Neuronal stem cell (in vitro differentiated cells): Measurements from ENCODE around the gene ST14.

Experiments
- DNase-seq: peaks from one replicate; pipeline ENCODE4 v3.0.0-alpha.2; 2013; ENCODE audit warnings: low spot score
- H2AFZ ChIP-seq: one replicate; pipeline ENCODE4 v1.6.1; 2013; ENCODE audit warnings: mild to moderate bottlenecking, low read length, inconsistent platforms
- H2AK5ac ChIP-seq: 2 replicates; pipeline ENCODE4 v1.6.1; 2013; ENCODE audit warnings: low read depth, mild to moderate bottlenecking, inconsistent platforms, low read length, moderate library complexity, mixed read lengths
- H2BK120ac ChIP-seq: 2 replicates; pipeline ENCODE4 v1.6.1; 2013; ENCODE audit warnings: low read depth, mild to moderate bottlenecking, inconsistent platforms, low read length, moderate library complexity, mixed read lengths
- H2BK12ac ChIP-seq: one replicate; pipeline ENCODE4 v1.6.1; 2013; ENCODE audit warnings: low read length, inconsistent platforms
- H2BK15ac ChIP-seq: 2 replicates; pipeline ENCODE4 v1.6.1; 2013; ENCODE audit warnings: mild to moderate bottlenecking, low read length, inconsistent platforms, mixed read lengths
- H2BK5ac ChIP-seq: one replicate; pipeline ENCODE4 v1.6.1; 2013; ENCODE audit warnings: inconsistent platforms, mild to moderate bottlenecking, low read length, moderate library complexity
- H3K14ac ChIP-seq: one replicate; pipeline ENCODE4 v1.6.1; 2013; ENCODE audit warnings: low read length, inconsistent platforms
- H3K18ac ChIP-seq: 2 replicates; pipeline ENCODE4 v1.6.1; 2013; ENCODE audit warnings: low read length, inconsistent platforms
- H3K23ac ChIP-seq: 2 replicates; pipeline ENCODE4 v1.6.1; 2013; ENCODE audit warnings: low read depth, mild to moderate bottlenecking, mixed read lengths, low read length, inconsistent platforms; ENCODE audit not compliant: poor library complexity
- H3K27ac ChIP-seq: replicated peaks from 3 replicates; pipeline ENCODE4 v1.5.1; 2013; ENCODE audit warnings: low read length, inconsistent platforms
- H3K27me3 ChIP-seq, 3 experiments: 2 replicates each; pipeline ENCODE4 v1.6.1; 2013; ENCODE audit warnings: low read length in 3 of 3, mild to moderate bottlenecking in 2 of 3, inconsistent platforms in 1 of 3, low read depth in 1 of 3, mixed read lengths in 1 of 3, moderate library complexity in 1 of 3; ENCODE audit not compliant: control insufficient read depth in 3 of 3, insufficient read depth in 3 of 3
- H3K36me3 ChIP-seq, 2 donors: replicated peaks in 1 of 2; 2 replicates each; pipeline ENCODE4 v1.6.1; 2013; ENCODE audit warnings: low read length in 2 of 2; ENCODE audit not compliant: control insufficient read depth in 2 of 2, insufficient read depth in 2 of 2
- H3K4ac ChIP-seq: 2 replicates; pipeline ENCODE4 v1.6.1; 2013; ENCODE audit warnings: inconsistent platforms, mild to moderate bottlenecking, low read length, moderate library complexity
- H3K4me1 ChIP-seq, 2 donors: 1 replicate in 1 of 2; 2 replicates in 1 of 2; pipeline ENCODE4 v1.6.1; 2013; ENCODE audit warnings: low read length in 2 of 2, low read depth in 1 of 2; ENCODE audit not compliant: control insufficient read depth in 2 of 2, insufficient read depth in 1 of 2
- H3K4me2 ChIP-seq: one replicate; pipeline ENCODE4 v1.6.1; 2013; ENCODE audit warnings: mild to moderate bottlenecking, low read length, inconsistent platforms; ENCODE audit not compliant: insufficient read depth, poor library complexity, severe bottlenecking
- H3K4me3 ChIP-seq, 2 donors: 2 replicates each; pipeline ENCODE4 v1.5.1; 2013; ENCODE audit warnings: low read length in 2 of 2, mild to moderate bottlenecking in 2 of 2, inconsistent platforms in 1 of 2, moderate library complexity in 1 of 2
- H3K79me1 ChIP-seq: one replicate; pipeline ENCODE4 v1.6.1; 2013; ENCODE audit warnings: low read depth, mild to moderate bottlenecking, inconsistent platforms, low read length, moderate library complexity
- H3K9ac ChIP-seq: one replicate; pipeline ENCODE4 v1.6.1; 2013; ENCODE audit warnings: mild to moderate bottlenecking, low read depth, low read length, inconsistent platforms; ENCODE audit not compliant: poor library complexity
- H3K9me3 ChIP-seq, 2 donors: replicated peaks in 1 of 2; 2 replicates each; pipeline versions ENCODE3 to v1.6.1; 2013; ENCODE audit warnings: low read length in 2 of 2, mild to moderate bottlenecking in 2 of 2, inconsistent platforms in 1 of 2, low read depth in 1 of 2, mixed read lengths in 1 of 2, moderate library complexity in 1 of 2; ENCODE audit not compliant: control insufficient read depth in 2 of 2, insufficient read depth in 1 of 2
- H4K8ac ChIP-seq: one replicate; pipeline ENCODE4 v1.6.1; 2013; ENCODE audit warnings: low read depth, mild to moderate bottlenecking, inconsistent platforms, low read length, moderate library complexity
- H4K91ac ChIP-seq: one replicate; pipeline ENCODE4 v1.6.1; 2013; ENCODE audit warnings: low read length, low read depth, mild to moderate bottlenecking, inconsistent platforms; ENCODE audit not compliant: poor library complexity
- WGBS, 2 donors: extraction: QIAGEN DNeasy Blood & Tissue Kit; methylation state at CpG; one replicate each; pipeline ENCODE4 v1.1.7; 2013; ENCODE audit warnings: missing lambda C conversion rate in 2 of 2, mixed read lengths in 1 of 2; ENCODE audit not compliant: insufficient read length in 2 of 2, insufficient replicate concordance in 1 of 2; ENCODE audit errors: extremely low coverage in 2 of 2; 5-methylcytosine and 5-hydroxymethylcytosine counted together

The ST14 gene

DNA sequence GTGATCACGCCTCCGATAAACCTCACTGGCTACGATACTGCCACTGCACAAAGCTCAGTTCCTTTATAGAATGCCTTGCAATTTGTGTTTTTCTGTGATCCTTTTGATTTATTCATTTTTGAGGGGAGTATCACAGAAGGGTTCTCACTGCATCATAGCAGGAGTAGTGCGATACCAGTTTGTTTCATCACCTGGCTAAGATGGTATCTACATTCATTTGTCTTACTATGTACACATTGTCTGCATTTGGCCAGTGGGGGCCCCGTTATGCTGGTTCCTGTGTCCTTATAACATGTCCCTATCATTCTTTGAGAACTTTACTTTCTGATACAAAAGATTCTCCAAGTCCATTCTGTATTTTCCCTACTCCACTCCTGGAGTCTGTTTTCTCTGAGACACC, 45.3 kb upstream of the ST14 start:
- Histone ChIP-seq H3K4me2 (no peak overlapping the region), H3K23ac (no peak overlapping the region)
- WGBS, 2 donors, result no CpG with 5 or more reads among the region's 5 CpGs

DNA sequence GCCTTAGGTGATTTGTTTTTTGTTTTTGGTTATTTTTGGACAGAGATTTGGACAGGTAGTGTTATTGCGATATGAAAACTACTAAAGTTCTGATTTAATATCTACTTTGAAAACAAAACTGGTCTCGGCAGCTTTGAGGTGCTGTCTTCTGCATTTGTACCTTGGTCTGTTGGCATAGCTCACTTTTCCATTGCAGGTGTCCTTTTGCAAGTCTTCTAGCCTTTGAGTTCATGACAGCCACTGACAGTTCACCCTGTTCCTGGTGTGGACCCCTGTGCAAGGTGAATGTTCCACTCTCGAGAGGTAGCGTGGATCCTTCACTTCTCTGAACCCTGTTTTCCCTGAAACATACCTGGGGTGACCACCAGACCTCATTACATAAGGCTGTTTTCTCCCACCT, 44.9 kb upstream of the ST14 start:
- Histone ChIP-seq H3K14ac (no peak overlapping the region), H2BK12ac (no peak overlapping the region), H3K9me3 (no peaks in the 10 kb centered on the region), H2AK5ac (no peak overlapping the region), H3K79me1 (peaks cover 11% of the 10 kb centered on the region), H4K8ac (no peak overlapping the region), H3K4me1 (no peaks in the 10 kb centered on the region), H2BK15ac (no peak overlapping the region), H4K91ac (no peak overlapping the region), H3K36me3 (peaks cover 26 to 96% of the 10 kb centered on the region in 2 donors), H3K18ac (no peak overlapping the region), H3K4me2 (no peak overlapping the region), H2BK5ac (no peak overlapping the region), H3K4me3 (no peak overlapping the region), H2AFZ (no peak overlapping the region), H3K9ac (no peak overlapping the region), H3K27me3 (no peaks in the 10 kb centered on the region), H3K23ac (no peak overlapping the region), H2BK120ac (no peak overlapping the region), H3K4ac (no peak overlapping the region), H3K27ac (no peak overlapping the region)
- WGBS, 2 donors, result 100% methylated on average over 1 of the region's 4 CpGs; no CpG with 5 or more reads in 1 of the 2 donors
- no peak for DNase-seq

More for the DNA sequence above, 45.3 kb upstream of the ST14 start:
- H3K14ac ChIP-seq, result no peak overlapping the region
- no peak overlapping the region for H2AFZ ChIP-seq
- H3K4ac ChIP-seq, result no peak overlapping the region
- no peak overlapping the region for H2AK5ac ChIP-seq
- H2BK12ac ChIP-seq, result no peak overlapping the region
- H3K4me3 ChIP-seq, result no peak overlapping the region
- H4K91ac ChIP-seq, result no peak overlapping the region
- no peak overlapping the region for H3K9ac ChIP-seq
- no peaks in the 10 kb centered on the region for H3K4me1 ChIP-seq
- H2BK120ac ChIP-seq, result no peak overlapping the region
- no peak overlapping the region for H2BK15ac ChIP-seq
- H3K9me3 ChIP-seq, result no peaks in the 10 kb centered on the region
- H3K79me1 ChIP-seq, result peaks cover 11% of the 10 kb centered on the region
- H2BK5ac ChIP-seq, result no peak overlapping the region
- peaks cover 27 to 96% of the 10 kb centered on the region in 2 donors for H3K36me3 ChIP-seq
- no peak overlapping the region for H3K18ac ChIP-seq
- no peak overlapping the region for H3K27ac ChIP-seq
- no peak overlapping the region for H4K8ac ChIP-seq
- no peak for DNase-seq
- no peaks in the 10 kb centered on the region for H3K27me3 ChIP-seq

DNA sequence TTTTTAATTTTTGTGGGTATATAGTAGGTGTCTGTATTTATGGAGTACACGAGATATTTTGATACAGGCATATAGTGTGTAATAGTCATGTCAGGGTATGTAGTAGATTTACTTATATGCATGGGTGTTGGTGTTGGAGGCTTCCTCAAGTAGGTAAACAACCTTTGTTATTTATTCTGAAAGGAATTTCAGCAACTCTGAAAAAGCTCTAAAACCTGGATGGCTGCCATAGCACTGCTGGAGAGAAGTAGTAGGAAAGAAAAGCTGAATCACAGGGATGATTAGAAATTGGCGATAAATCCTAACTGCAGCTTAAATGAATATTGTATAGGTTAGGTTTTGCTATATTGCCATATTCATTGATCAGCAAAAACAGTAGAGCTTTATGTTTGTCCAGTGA, 44.4 kb upstream of the ST14 start:
- Histone ChIP-seq H3K27ac (no peak overlapping the region), H3K23ac (no peak overlapping the region), H3K4me2 (no peak overlapping the region), H3K4ac (no peak overlapping the region), H2BK15ac (no peak overlapping the region), H3K9me3 (no peaks in the 10 kb centered on the region), H3K36me3 (peaks cover 25 to 96% of the 10 kb centered on the region in 2 donors), H3K14ac (no peak overlapping the region), H3K9ac (no peak overlapping the region), H3K4me1 (no peaks in the 10 kb centered on the region), H2AFZ (no peak overlapping the region), H3K27me3 (no peaks in the 10 kb centered on the region), H4K8ac (no peak overlapping the region), H2BK12ac (no peak overlapping the region), H2AK5ac (no peak overlapping the region), H3K4me3 (no peak overlapping the region), H2BK120ac (no peak overlapping the region), H3K18ac (no peak overlapping the region), H3K79me1 (peaks cover 11% of the 10 kb centered on the region), H2BK5ac (no peak overlapping the region), H4K91ac (no peak overlapping the region)
- DNase-seq, result no peak
- WGBS, 2 donors, result no CpG with 5 or more reads among the region's 2 CpGs

DNA sequence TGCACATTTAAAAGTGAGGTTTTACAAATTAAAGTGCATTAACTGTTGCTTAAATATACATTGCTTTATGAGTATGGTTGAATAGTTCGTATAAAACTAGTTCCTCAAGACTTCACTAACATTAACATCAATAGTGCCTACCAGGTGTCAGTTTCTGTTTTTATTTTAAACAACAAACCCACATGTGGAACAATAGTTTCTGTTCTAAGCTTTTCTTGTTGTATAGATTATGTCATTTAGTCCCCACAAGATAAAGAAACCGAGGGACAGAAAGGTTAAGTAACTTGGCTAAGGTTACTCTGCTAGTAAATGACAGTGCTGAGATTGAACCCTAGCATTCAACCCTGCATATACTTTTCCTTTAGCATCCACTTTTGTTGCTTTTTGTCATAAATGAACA, 41.4 kb upstream of the ST14 start:
- Histone ChIP-seq H2AK5ac (no peak overlapping the region), H3K79me1 (peaks cover 8% of the 10 kb centered on the region), H2BK15ac (no peak overlapping the region), H3K27ac (no peak overlapping the region), H2BK120ac (no peak overlapping the region), H3K27me3 (no peaks in the 10 kb centered on the region), H3K4ac (no peak overlapping the region), H2BK12ac (no peak overlapping the region), H3K4me3 (no peak overlapping the region), H3K36me3 (peaks cover 32 to 96% of the 10 kb centered on the region in 2 donors), H3K9ac (no peak overlapping the region), H3K14ac (no peak overlapping the region), H2AFZ (no peak overlapping the region), H3K9me3 (no peaks in the 10 kb centered on the region), H3K23ac (no peak overlapping the region), H4K91ac (no peak overlapping the region), H3K4me2 (no peak overlapping the region), H3K18ac (no peak overlapping the region), H4K8ac (no peak overlapping the region), H2BK5ac (no peak overlapping the region), H3K4me1 (no peaks in the 10 kb centered on the region)
- DNase-seq, result no peak
- WGBS, 2 donors, result no CpG with 5 or more reads among the region's 2 CpGs
